IPS DF 4.7 (cell line): ENCODE results near the gene IFIT5.
A peak's percentile ranks its signal among the peaks of the same experiment; 100 is the strongest.
"Not testable (repeated sequence)": the region's sequence is repeated elsewhere in the genome, so short reads cannot be mapped to it uniquely, and the experiment has no call there.

Experiments
- DNase-seq: peaks from one replicate; pipeline ENCODE4 v3.0.0-alpha.2; 2013; ENCODE audit warnings: low spot score; ENCODE audit errors: extremely low read depth

IFIT5 gene

GRCh38 chr10:89414146-89414878 is at the start of gene IFIT5:
TSS of gene IFIT5 (plus strand) at chr10:89414568. CDS start at chr10:89414799, 231 bp downstream.
- DNase-seq, result peak; percentile 19

GRCh38 chr10:89367529-89367928 is 46.8 kb upstream of the IFIT5 start:
- DNase-seq, result no peak

GRCh38 chr10:89368129-89368528 is 46.2 kb upstream of the IFIT5 start:
- DNase-seq, result no peak

- no peak for DNase-seq
These were observed 44.9 kb upstream of the IFIT5 start for GRCh38 chr10:89369156-89370105.

GRCh38 chr10:89371079-89371478 is 43.3 kb upstream of the IFIT5 start:
- no peak for DNase-seq

- DNase-seq, result no peak
These were observed 42.4 kb upstream of the IFIT5 start for GRCh38 chr10:89371987-89372386.

GRCh38 chr10:89373916-89374711 is 40.3 kb upstream of the IFIT5 start:
- no peak for DNase-seq

GRCh38 chr10:89374713-89375141 is 39.6 kb upstream of the IFIT5 start:
- DNase-seq, result no peak

GRCh38 chr10:89377705-89378637 is 36.4 kb upstream of the IFIT5 start, which contains the start of gene IFIT1B:
TSS of gene IFIT1B (plus strand) at chr10:89378056. CDS start at chr10:89378136, 80 bp downstream.
- no peak for DNase-seq

GRCh38 chr10:89379103-89379502 is 35.3 kb upstream of the IFIT5 start:
- DNase-seq, result no peak

- no peak for DNase-seq
These were observed 31.6 kb upstream of the IFIT5 start for GRCh38 chr10:89382757-89383156.

GRCh38 chr10:89384474-89385340 is 29.7 kb upstream of the IFIT5 start:
- no peak for DNase-seq

- no peak for DNase-seq
These were observed 25.6 kb upstream of the IFIT5 start for GRCh38 chr10:89388806-89389205.

GRCh38 chr10:89389254-89389653 is 25.1 kb upstream of the IFIT5 start:
- DNase-seq, result no peak

GRCh38 chr10:89390476-89391225 is 23.7 kb upstream of the IFIT5 start:
- DNase-seq, result no peak

- DNase-seq, result not testable (repeated sequence)
These were observed 23.2 kb upstream of the IFIT5 start for GRCh38 chr10:89391226-89391576.

GRCh38 chr10:89391907-89392756 is 22.2 kb upstream of the IFIT5 start, which contains the start of gene IFIT1:
TSS of gene IFIT1 (plus strand) at chr10:89392623. CDS start at chr10:89392713, 90 bp downstream.
- DNase-seq, result peak; percentile 41

GRCh38 chr10:89392974-89393373 is 21.4 kb upstream of the IFIT5 start:
- no peak for DNase-seq
